ENCODE results near the gene KCTD7. TPM values are rescaled to one million over a fixed set of nuclear protein-coding genes. Genes with fewer than 3 reads are reported as not detected.
"Not testable (repeated sequence)": the region's sequence is repeated elsewhere in the genome, so short reads cannot be mapped to it uniquely, and the experiment has no call there.

KCTD7 gene
- total and polyA plus RNA-seq, 9 donors, result 13.4 to 28.5 (median 22.0) TPM

DNA sequence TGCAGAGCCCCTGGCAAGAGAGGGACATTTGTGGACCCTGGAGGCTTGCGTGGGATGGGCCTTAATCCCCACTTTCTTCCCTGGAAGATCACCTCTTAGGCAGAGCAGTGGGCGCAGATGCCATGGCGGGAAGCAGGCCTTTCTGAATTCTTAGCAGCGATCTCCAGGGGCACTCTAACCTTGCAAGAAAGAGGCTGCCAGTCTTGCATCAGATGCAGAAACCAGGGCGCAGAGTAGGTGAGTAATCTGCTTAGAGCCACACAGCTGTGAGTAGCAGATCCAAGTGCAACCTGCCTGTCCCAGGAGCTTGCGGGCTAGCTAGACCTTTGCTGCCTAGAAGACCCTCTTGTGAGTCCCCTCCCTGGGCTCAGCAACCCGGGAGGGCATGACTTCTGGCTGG, 40.0 kb downstream of the KCTD7 start:
- DNase-seq, result no peak
- H3K27ac ChIP-seq, result no peak overlapping the region
- no peaks in the 10 kb centered on the region for H3K36me3 ChIP-seq
- no peak overlapping the region for H3K4me3 ChIP-seq
- TF ChIP-seq EP300 (IDR thresholded peaks at IDR 0.05), result no peak
- H3K27me3 ChIP-seq, result no peaks in the 10 kb centered on the region
- H3K9me3 ChIP-seq, result no peaks in the 10 kb centered on the region
- H3K4me1 ChIP-seq (ENCODE audit: insufficient read depth), result no peaks in the 10 kb centered on the region
- intact Hi-C loops (cut with DNase I), result no loop called here
- 93 to 99% (median 96%) methylated on average over 7 of the region's 7 CpGs for WGBS, 3 donors

DNA sequence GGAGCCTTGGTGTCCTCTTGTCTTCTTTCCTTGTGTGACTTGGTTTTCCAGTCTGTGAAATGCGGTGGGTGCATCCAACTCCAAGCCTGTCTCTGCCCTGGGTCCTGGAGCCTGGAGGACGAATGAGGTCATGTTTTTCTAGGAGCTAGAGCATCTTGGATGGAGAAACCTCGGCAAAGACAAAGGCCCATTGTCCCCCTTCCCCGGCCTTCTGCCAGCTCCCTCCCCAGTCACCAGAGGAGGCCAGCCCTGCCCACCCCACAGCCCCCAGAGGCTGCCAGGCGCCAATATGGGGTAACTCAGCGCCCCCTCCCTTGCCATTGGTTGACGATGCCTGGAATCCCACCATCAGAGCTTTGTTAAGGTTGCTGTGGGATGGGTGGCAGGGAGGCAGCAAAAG, 40.4 kb downstream of the KCTD7 start:
- intact Hi-C loops (cut with DNase I), result no loop called here
- Histone ChIP-seq H3K27me3 (no peaks in the 10 kb centered on the region), H3K9me3 (no peaks in the 10 kb centered on the region), H3K4me1 (ENCODE audit: insufficient read depth) (no peaks in the 10 kb centered on the region), H3K4me3 (no peak overlapping the region), H3K27ac (no peak overlapping the region), H3K36me3 (no peaks in the 10 kb centered on the region)
- 86 to 95% (median 91%) methylated on average over 7 of the region's 7 CpGs for WGBS, 3 donors
- TF ChIP-seq, protein P1, sequence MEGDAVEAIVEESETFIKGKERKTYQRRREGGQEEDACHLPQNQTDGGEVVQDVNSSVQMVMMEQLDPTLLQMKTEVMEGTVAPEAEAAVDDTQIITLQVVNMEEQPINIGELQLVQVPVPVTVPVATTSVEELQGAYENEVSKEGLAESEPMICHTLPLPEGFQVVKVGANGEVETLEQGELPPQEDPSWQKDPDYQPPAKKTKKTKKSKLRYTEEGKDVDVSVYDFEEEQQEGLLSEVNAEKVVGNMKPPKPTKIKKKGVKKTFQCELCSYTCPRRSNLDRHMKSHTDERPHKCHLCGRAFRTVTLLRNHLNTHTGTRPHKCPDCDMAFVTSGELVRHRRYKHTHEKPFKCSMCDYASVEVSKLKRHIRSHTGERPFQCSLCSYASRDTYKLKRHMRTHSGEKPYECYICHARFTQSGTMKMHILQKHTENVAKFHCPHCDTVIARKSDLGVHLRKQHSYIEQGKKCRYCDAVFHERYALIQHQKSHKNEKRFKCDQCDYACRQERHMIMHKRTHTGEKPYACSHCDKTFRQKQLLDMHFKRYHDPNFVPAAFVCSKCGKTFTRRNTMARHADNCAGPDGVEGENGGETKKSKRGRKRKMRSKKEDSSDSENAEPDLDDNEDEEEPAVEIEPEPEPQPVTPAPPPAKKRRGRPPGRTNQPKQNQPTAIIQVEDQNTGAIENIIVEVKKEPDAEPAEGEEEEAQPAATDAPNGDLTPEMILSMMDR (IDR thresholded peaks at IDR 0.05), result no peak
- TF ChIP-seq EP300 (IDR thresholded peaks at IDR 0.05), result no peak
- DNase-seq, result no peak

DNA sequence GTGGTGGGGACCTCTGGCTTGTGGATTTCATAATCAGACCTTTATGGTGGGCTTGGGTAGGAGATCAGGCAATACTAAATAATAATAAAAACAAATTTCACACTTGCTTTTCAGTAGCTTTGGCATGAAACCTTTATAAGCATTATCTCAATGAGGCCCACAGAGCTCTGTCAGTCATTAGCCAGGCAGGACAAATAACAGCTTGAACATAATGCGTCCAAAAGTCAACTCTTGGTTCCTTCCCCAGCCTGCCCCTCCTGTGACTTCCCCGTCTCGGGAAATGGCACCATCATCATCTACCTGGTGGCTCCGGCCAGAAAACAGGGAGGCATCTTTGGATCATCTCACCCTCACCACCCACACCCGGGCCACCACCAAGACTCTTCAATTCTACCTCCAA, 40.8 kb downstream of the KCTD7 start:
- Histone ChIP-seq H3K27ac (no peak overlapping the region), H3K4me1 (ENCODE audit: insufficient read depth) (no peaks in the 10 kb centered on the region), H3K4me3 (no peak overlapping the region), H3K27me3 (no peaks in the 10 kb centered on the region), H3K9me3 (no peaks in the 10 kb centered on the region), H3K36me3 (no peaks in the 10 kb centered on the region)
- WGBS, 3 donors, result 91 to 95% (median 95%) methylated on average over 5 of the region's 5 CpGs
- TF ChIP-seq POLR2A (IDR thresholded peaks at IDR 0.05), result no peak
- TF ChIP-seq, protein P1 (IDR thresholded peaks at IDR 0.05), result no peak
- TF ChIP-seq EP300 (IDR thresholded peaks at IDR 0.05), result no peak
- intact Hi-C loops (cut with DNase I), result no loop called here
- DNase-seq, result peak in 1 of 5 donors; percentile 7

DNA sequence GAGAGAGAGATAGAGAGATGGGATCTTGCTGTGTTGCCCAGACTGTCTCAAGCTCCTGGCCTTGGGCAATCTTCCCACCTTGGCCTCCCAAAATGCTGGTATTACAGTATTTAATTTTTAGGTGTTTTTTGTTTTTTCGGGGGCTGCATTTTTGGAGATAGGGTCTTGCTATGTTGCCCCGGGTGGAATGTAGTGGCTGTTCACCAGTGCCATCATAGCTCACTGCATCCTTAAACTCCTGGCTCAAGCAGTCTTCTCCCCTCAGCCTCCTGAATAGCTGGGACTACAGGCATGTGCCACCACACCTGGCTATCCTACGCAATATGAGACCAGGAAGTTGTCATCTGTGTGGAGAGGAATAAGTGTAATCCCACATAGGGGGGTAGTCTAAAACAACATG, 42.4 kb downstream of the KCTD7 start:
- Histone ChIP-seq H3K36me3 (no peaks in the 10 kb centered on the region), H3K4me1 (ENCODE audit: insufficient read depth) (no peaks in the 10 kb centered on the region), H3K4me3 (no peak overlapping the region), H3K9me3 (no peaks in the 10 kb centered on the region), H3K27me3 (no peaks in the 10 kb centered on the region), H3K27ac (no peak overlapping the region)
- WGBS, 3 donors, result 90 to 93% (median 90%) methylated on average over 3 of the region's 3 CpGs
- TF ChIP-seq EP300 (IDR thresholded peaks at IDR 0.05), result no peak
- peak in 1 of 5 donors; percentile 2 for DNase-seq
- intact Hi-C loops (cut with DNase I), result no loop called here

DNA sequence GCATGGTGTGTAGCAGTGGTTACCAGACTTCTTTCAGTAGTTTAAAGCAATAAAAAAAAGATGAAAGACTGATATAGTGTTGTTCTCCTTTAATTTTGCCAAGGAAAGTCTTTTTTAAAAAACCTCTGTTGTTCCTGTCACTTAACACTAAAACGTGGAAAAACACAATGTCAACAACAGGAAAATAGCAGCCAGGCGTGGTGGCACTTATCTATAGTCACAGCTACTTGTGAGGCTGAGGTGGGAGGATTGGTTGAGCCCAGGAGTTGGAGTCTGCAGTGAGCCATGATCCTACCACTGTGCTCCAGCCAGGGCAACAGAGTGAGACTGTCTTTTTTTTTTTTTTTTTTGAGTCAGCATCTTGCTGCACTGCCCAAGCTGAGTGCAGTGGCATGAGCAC, 42.8 kb downstream of the KCTD7 start:
- H3K36me3 ChIP-seq; H3K27me3 ChIP-seq; H3K4me3 ChIP-seq; H3K9me3 ChIP-seq; H3K4me1 ChIP-seq (ENCODE audit: insufficient read depth); DNase-seq; intact Hi-C loops (cut with DNase I); H3K27ac ChIP-seq: not testable (repeated sequence)
- WGBS, 3 donors, result 79 to 87% (median 83%) methylated on average over 2 of the region's 2 CpGs

DNA sequence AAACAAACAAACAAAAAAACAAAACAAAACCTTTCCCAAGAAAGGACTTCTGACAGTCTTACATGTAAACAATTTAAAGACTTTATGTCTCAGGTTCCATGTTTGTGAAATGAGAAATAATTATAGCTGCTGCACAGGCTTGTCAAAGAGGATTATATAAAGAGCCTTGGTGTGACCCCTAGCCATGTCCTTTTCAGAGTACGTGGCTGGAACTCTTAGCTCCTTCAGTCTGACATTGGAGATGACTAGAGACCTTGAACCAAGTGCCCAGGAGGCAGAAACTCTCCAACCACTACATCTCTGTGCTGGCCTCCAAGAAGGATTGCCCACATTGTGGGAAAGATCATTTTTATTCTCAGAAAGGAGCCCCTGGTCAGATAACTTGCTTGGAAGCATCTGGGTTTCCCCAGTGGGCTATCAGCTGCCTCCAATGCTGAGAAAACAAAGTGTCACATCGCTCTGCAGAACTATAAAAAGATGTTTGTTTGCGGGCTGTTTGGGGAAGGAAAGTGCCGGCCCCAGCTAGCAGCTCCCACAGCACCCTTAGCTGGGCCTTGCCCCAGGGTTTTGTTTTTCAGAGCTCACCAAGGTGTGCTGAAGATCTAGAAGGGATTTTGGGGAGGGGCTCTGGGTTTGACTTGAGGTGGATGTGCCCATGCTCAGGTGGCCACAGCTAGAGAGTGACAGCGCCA, 43.9 kb downstream of the KCTD7 start:
- H3K27me3 ChIP-seq; H3K27ac ChIP-seq; H3K4me3 ChIP-seq; intact Hi-C loops (cut with DNase I); DNase-seq; H3K9me3 ChIP-seq; H3K36me3 ChIP-seq; H3K4me1 ChIP-seq (ENCODE audit: insufficient read depth): not testable (repeated sequence)
- 61 to 70% (median 65%) methylated on average over 2 to 4 of the region's 5 CpGs for WGBS, 3 donors

DNA sequence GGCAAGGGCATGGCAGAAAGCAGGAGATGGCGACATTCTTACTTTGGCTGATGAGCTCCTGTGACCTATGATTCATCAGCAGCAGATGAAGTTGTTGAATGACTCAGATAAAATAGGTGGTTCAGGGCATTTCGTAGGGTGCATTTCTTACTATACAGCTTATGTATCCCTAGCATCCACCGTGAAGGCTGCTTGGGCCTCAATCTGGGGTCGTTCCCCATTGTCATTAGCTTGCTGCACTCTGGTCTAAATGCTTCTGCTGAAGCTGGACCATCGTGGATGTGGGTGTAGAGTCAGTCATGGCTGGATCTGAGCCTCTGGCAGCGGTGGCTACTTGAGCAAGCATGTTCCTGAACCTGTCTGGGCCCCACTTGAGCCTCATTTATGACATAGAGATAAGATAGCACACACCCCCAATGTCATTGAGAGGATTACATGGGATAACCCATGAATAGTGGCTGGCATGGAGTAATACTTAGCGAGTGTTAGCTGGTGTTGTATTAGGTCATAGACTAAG, 44.5 kb downstream of the KCTD7 start:
- WGBS, 3 donors, result 74 to 80% (median 75%) methylated on average over 5 of the region's 7 CpGs

More for the DNA sequence above, 44.5 kb downstream of the KCTD7 start:
- H3K9me3 ChIP-seq; H3K27me3 ChIP-seq; H3K4me1 ChIP-seq (ENCODE audit: insufficient read depth); intact Hi-C loops (cut with DNase I); H3K27ac ChIP-seq; H3K4me3 ChIP-seq; H3K36me3 ChIP-seq: not testable (repeated sequence)
- DNase-seq, result peak in 1 of 5 donors; percentile 2
